H9 (cell line): ENCODE measurements around the gene CORO2B. TPM values are rescaled to one million over a fixed set of nuclear protein-coding genes. Genes with fewer than 3 reads are reported as not detected.

Experiments
- DNase-seq: peaks from one replicate; pipeline ENCODE4 v3.0.0-alpha.2; 2017
- H2AFZ ChIP-seq: one replicate; pipeline ENCODE4 v1.6.1; 2013; ENCODE audit warnings: mild to moderate bottlenecking, low read length, control low read depth, moderate library complexity
- H2AK5ac ChIP-seq: 2 replicates; pipeline ENCODE4 v1.6.1; 2013; ENCODE audit warnings: low read length, control low read depth, mixed read lengths; ENCODE audit not compliant: insufficient read length
- H2BK120ac ChIP-seq: one replicate; pipeline ENCODE4 v1.6.1; 2013; ENCODE audit warnings: low read depth, mild to moderate bottlenecking, low read length, control low read depth, inconsistent platforms; ENCODE audit not compliant: poor library complexity, severe bottlenecking
- H2BK12ac ChIP-seq: 2 replicates; pipeline ENCODE4 v1.6.1; 2013; ENCODE audit warnings: low read length, control low read depth, mixed read lengths, low read depth; ENCODE audit not compliant: insufficient read length
- H2BK15ac ChIP-seq: 2 replicates; pipeline ENCODE4 v1.6.1; 2013; ENCODE audit warnings: low read depth, low read length, control low read depth
- H2BK20ac ChIP-seq: one replicate; pipeline ENCODE4 v1.6.1; 2013; ENCODE audit warnings: low read depth, mild to moderate bottlenecking, low read length, control low read depth, inconsistent platforms; ENCODE audit not compliant: poor library complexity, severe bottlenecking
- H2BK5ac ChIP-seq: 2 replicates; pipeline ENCODE4 v1.6.1; 2013; ENCODE audit warnings: low read length, control low read depth, mixed read lengths; ENCODE audit not compliant: insufficient read length
- H3K14ac ChIP-seq: 2 replicates; pipeline ENCODE4 v1.6.1; 2013; ENCODE audit warnings: low read length, control low read depth; ENCODE audit not compliant: insufficient read depth
- H3K18ac ChIP-seq: 2 replicates; pipeline ENCODE4 v1.6.1; 2013; ENCODE audit warnings: low read depth, mild to moderate bottlenecking, mixed read lengths, low read length, control low read depth; ENCODE audit not compliant: insufficient read length
- H3K23ac ChIP-seq: 2 replicates; pipeline ENCODE4 v1.6.1; 2013; ENCODE audit warnings: low read length, control low read depth, mixed read lengths, low read depth; ENCODE audit not compliant: insufficient read length
- H3K23me2 ChIP-seq: 2 replicates; pipeline ENCODE4 v1.6.1; 2013; ENCODE audit warnings: low read depth, mild to moderate bottlenecking, mixed read lengths, low read length, control low read depth; ENCODE audit not compliant: insufficient read length, poor library complexity, severe bottlenecking
- H3K27ac ChIP-seq: 2 replicates; pipeline ENCODE4 v1.5.1; 2013; ENCODE audit warnings: low read length, control low read depth, mixed read lengths, low read depth; ENCODE audit not compliant: insufficient read length
- H3K27me3 ChIP-seq: 2 replicates; pipeline ENCODE4 v1.6.1; 2013; ENCODE audit warnings: low read length, control low read depth, inconsistent platforms; ENCODE audit not compliant: insufficient read depth
- H3K4ac ChIP-seq: 2 replicates; pipeline ENCODE4 v1.6.1; 2013; ENCODE audit warnings: low read depth, mild to moderate bottlenecking, control low read depth, inconsistent platforms, low read length, moderate library complexity
- H3K4me1 ChIP-seq: 2 replicates; pipeline ENCODE4 v1.6.1; 2013; ENCODE audit warnings: low read length, control low read depth, inconsistent platforms; ENCODE audit not compliant: insufficient read depth
- H3K4me2 ChIP-seq: 2 replicates; pipeline ENCODE4 v1.6.1; 2013; ENCODE audit warnings: low read length, control low read depth, mixed read lengths; ENCODE audit not compliant: insufficient read length, insufficient read depth
- H3K56ac ChIP-seq: 2 replicates; pipeline ENCODE4 v1.6.1; 2013; ENCODE audit warnings: low read depth, mild to moderate bottlenecking, mixed read lengths, low read length, control low read depth; ENCODE audit not compliant: insufficient read length
- H3K79me1 ChIP-seq: 2 replicates; pipeline ENCODE4 v1.6.1; 2013; ENCODE audit warnings: low read depth, mild to moderate bottlenecking, moderate library complexity, low read length, control low read depth, inconsistent platforms; ENCODE audit not compliant: insufficient read depth, poor library complexity, severe bottlenecking
- H3K79me2 ChIP-seq: 2 replicates; pipeline ENCODE4 v1.6.1; 2013; ENCODE audit warnings: low read length, control low read depth, inconsistent platforms; ENCODE audit not compliant: insufficient read depth
- H3K9ac ChIP-seq: 2 replicates; pipeline ENCODE4 v1.6.1; 2013; ENCODE audit warnings: low read length, control low read depth, mixed read lengths; ENCODE audit not compliant: insufficient read length; ENCODE audit errors: extremely low read depth
- H3K9me3 ChIP-seq: one replicate; pipeline ENCODE4 v1.6.1; 2013; ENCODE audit warnings: low read depth, low read length, inconsistent platforms; ENCODE audit not compliant: control insufficient read depth
- H3T11ph ChIP-seq: one replicate; pipeline ENCODE4 v1.6.1; 2013; ENCODE audit warnings: mild to moderate bottlenecking, low read length, control low read depth, inconsistent platforms
- H4K20me1 ChIP-seq: one replicate; pipeline ENCODE4 v1.6.1; 2013; ENCODE audit not compliant: control insufficient read depth, insufficient read length, insufficient read depth
- H4K5ac ChIP-seq: 2 replicates; pipeline ENCODE4 v1.6.1; 2013; ENCODE audit warnings: low read depth, mild to moderate bottlenecking, mixed read lengths, low read length, control low read depth; ENCODE audit not compliant: insufficient read length
- H4K8ac ChIP-seq: replicated peaks from 2 replicates; pipeline ENCODE4 v1.6.1; 2013; ENCODE audit warnings: low read length, control low read depth, mixed read lengths, low read depth; ENCODE audit not compliant: insufficient read length
- H4K91ac ChIP-seq: 2 replicates; pipeline ENCODE4 v1.6.1; 2013; ENCODE audit warnings: low read depth, mild to moderate bottlenecking, moderate library complexity, mixed read lengths, low read length, control low read depth; ENCODE audit not compliant: insufficient read length
- H3K27ac Mint-ChIP-seq, 3 experiments: 2 replicates in 2 of 3; 3 replicates in 1 of 3; pipeline ENCODE4 v1.8.0; 2020 to 2021; ENCODE audit warnings: mixed read lengths in 3 of 3, mild to moderate bottlenecking in 1 of 3, moderate library complexity in 1 of 3
- H3K27me3 Mint-ChIP-seq: 2 replicates; pipeline ENCODE4 v1.8.0; 2021; ENCODE audit warnings: low read depth, mild to moderate bottlenecking, moderate library complexity, mixed read lengths
- H3K36me3 Mint-ChIP-seq, 3 experiments: 2 replicates in 2 of 3; 3 replicates in 1 of 3; pipeline ENCODE4 v1.8.0; 2020 to 2021; ENCODE audit warnings: low read depth in 3 of 3, mixed read lengths in 3 of 3; ENCODE audit not compliant: insufficient read depth in 1 of 3
- H3K4me1 Mint-ChIP-seq, 2 experiments: 2 replicates each; pipeline ENCODE4 v1.8.0; 2020; ENCODE audit warnings: mixed read lengths in 2 of 2
- H3K4me3 Mint-ChIP-seq, 2 experiments: 2 replicates in 1 of 2; 3 replicates in 1 of 2; pipeline ENCODE4 v1.8.0; 2020 to 2021; ENCODE audit warnings: mild to moderate bottlenecking in 2 of 2, mixed read lengths in 2 of 2, moderate library complexity in 1 of 2
- H3K9me3 Mint-ChIP-seq, 2 experiments: 2 replicates in 1 of 2; 3 replicates in 1 of 2; pipeline ENCODE4 v1.8.0; 2020; ENCODE audit warnings: mild to moderate bottlenecking in 2 of 2, mixed read lengths in 2 of 2, moderate library complexity in 1 of 2
- WGBS: extraction: QIAGEN DNeasy Blood & Tissue Kit; methylation state at CpG from one replicate; pipeline ENCODE4 v1.1.7; 2013; ENCODE audit warnings: missing lambda C conversion rate, low lambda C conversion rate, mixed read lengths; ENCODE audit not compliant: insufficient read length; ENCODE audit errors: extremely low coverage; 5-methylcytosine and 5-hydroxymethylcytosine counted together
- total RNA-seq: library from RNA; stranded (reverse); gene quantifications from 2 replicates; pipeline ENCODE4 v1.2.1, GENCODE V29; 2021
- TF ChIP-seq, protein P1 (sequence below): fragments of 200-600 bp; sonication (generic); conservative IDR thresholded peaks from 3 replicates; pipeline ENCODE4 v1.8.0; 2021; ENCODE audit warnings: antibody characterized with exemption, mild to moderate bottlenecking

Gene CORO2B
- total RNA-seq, 1 experiment from 2014 or later: 3.1 TPM

DNA sequence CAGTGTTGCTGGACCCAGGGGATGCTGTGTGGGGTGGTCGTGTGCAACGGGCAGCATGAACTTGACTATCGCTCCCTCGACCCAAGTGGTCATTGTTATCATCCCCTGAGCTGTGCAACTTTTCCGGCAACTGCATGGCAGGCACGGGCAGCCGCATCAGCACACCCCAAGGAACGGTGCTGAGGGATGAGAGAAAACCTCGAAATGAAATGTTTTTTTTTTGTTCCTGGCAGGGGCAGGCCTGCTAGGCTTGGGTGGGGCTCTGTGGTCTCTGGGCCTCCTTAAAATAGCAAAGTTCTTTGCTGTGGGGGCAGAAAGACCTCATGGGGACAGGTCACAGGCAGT, 51.4 kb downstream of the CORO2B start:
- Histone ChIP-seq H3K27ac (no peak overlapping the region), H3K4ac (no peak overlapping the region), H3K79me1 (no peaks in the 10 kb centered on the region), H3K14ac (no peak overlapping the region; the same call in 1 of the 2 replicates), H3K4me2 (no peak overlapping the region), H2BK12ac (no peak overlapping the region), H3K18ac (no peak overlapping the region), H4K20me1 (no peaks in the 10 kb centered on the region), H2BK120ac (no peak overlapping the region), H3K23me2 (no peaks in the 10 kb centered on the region), H3K27me3 (no peaks in the 10 kb centered on the region), H4K91ac (no peak overlapping the region), H4K5ac (no peak overlapping the region), H2BK5ac (no peak overlapping the region), H3K4me1 (no peaks in the 10 kb centered on the region; the same call in 1 of the 2 replicates), H2BK15ac (no peak overlapping the region), H3K79me2 (no peaks in the 10 kb centered on the region), H3K9ac (no peak overlapping the region), H2AK5ac (no peak overlapping the region), H3K56ac (no peak overlapping the region), H4K8ac (no peak overlapping the region), H3T11ph (no peak overlapping the region), H2AFZ (no peak overlapping the region), H2BK20ac (no peak overlapping the region), H3K9me3 (no peaks in the 10 kb centered on the region), H3K23ac (no peak overlapping the region)
- Mint-ChIP-seq H3K4me1 (peaks cover 30 to 36% of the 10 kb centered on the region in 2 experiments), H3K4me3 (no peak overlapping the region), H3K27me3 (no peaks in the 10 kb centered on the region; the same call in none of the 2 replicates), H3K27ac (no peak overlapping the region), H3K9me3 (no peaks in the 10 kb centered on the region), H3K36me3 (no peaks in the 10 kb centered on the region; a peak in 1 of 7 replicates)
- TF ChIP-seq, protein P1, sequence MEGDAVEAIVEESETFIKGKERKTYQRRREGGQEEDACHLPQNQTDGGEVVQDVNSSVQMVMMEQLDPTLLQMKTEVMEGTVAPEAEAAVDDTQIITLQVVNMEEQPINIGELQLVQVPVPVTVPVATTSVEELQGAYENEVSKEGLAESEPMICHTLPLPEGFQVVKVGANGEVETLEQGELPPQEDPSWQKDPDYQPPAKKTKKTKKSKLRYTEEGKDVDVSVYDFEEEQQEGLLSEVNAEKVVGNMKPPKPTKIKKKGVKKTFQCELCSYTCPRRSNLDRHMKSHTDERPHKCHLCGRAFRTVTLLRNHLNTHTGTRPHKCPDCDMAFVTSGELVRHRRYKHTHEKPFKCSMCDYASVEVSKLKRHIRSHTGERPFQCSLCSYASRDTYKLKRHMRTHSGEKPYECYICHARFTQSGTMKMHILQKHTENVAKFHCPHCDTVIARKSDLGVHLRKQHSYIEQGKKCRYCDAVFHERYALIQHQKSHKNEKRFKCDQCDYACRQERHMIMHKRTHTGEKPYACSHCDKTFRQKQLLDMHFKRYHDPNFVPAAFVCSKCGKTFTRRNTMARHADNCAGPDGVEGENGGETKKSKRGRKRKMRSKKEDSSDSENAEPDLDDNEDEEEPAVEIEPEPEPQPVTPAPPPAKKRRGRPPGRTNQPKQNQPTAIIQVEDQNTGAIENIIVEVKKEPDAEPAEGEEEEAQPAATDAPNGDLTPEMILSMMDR: no peak
- WGBS: no CpG with 5 or more reads among the region's 9 CpGs
- DNase-seq: no peak
